SK-N-SH (cell line): ENCODE results near the gene NDUFC2. TPM values are rescaled to one million over a fixed set of nuclear protein-coding genes. Genes with fewer than 3 reads are reported as not detected.

Source experiments
- CTCF ChIA-PET: fragments of 300-600, 350-600 bp; formaldehyde crosslinking; extraction: SDS; loops from one replicate; lab custom pipeline; 2021; lab: Yijun Ruan, JAX
- POLR2A ChIA-PET: fragments of 350-600 bp; sonication (Branson Sonifier 250); formaldehyde crosslinking; extraction: SDS; loops from one replicate; lab custom pipeline; 2020; ENCODE audit warnings: antibody characterized with exemption, inconsistent platforms; lab: Yijun Ruan, JAX
- DNase-seq: peaks from one replicate; pipeline ENCODE4 v3.0.0; 2012
- H2AFZ ChIP-seq: fragments of 200-600 bp; sonication (generic); 2 replicates; pipeline ENCODE4 v1.8.1; 2016; ENCODE audit warnings: antibody characterized with exemption, mild to moderate bottlenecking, low read depth
- H3F3A ChIP-seq: fragments of 200-600 bp; sonication (generic); replicated peaks from 2 replicates; pipeline ENCODE3; 2016; ENCODE audit warnings: antibody characterized with exemption, mild to moderate bottlenecking; ENCODE audit not compliant: insufficient read depth
- H3K27ac ChIP-seq, 2 experiments: fragments of 200-500 bp in 1 of 2; fragments of 200-600 bp in 1 of 2; sonication (Bioruptor generic) in 1 of 2; sonication (generic), shearing (Covaris generic) in 1 of 2; 2 replicates each; pipeline versions ENCODE4 v1.5.1 to v1.6.1; 2014 to 2016; ENCODE audit warnings: low read depth in 2 of 2, inconsistent platforms in 1 of 2, low read length in 1 of 2, mild to moderate bottlenecking in 1 of 2, mixed read lengths in 1 of 2
- H3K27me3 ChIP-seq: fragments of 200-600 bp; sonication (generic), shearing (Covaris generic); 2 replicates; pipeline ENCODE4 v1.6.1; 2016; ENCODE audit warnings: mixed run types; ENCODE audit not compliant: insufficient read depth
- H3K36me3 ChIP-seq, 2 experiments: fragments of 200-500 bp in 1 of 2; fragments of 200-600 bp in 1 of 2; sonication (Bioruptor generic) in 1 of 2; sonication (generic) in 1 of 2; replicated peaks in 1 of 2; 2 replicates each; pipeline versions ENCODE3 to v1.5.1; 2014 to 2016; ENCODE audit warnings: low read length in 1 of 2, mild to moderate bottlenecking in 1 of 2; ENCODE audit not compliant: insufficient read depth in 2 of 2, control insufficient read depth in 1 of 2
- H3K4me1 ChIP-seq, 2 experiments: fragments of 200-500 bp in 1 of 2; fragments of 200-600 bp in 1 of 2; sonication (Bioruptor generic) in 1 of 2; sonication (generic), shearing (Covaris generic) in 1 of 2; 2 replicates each; pipeline versions ENCODE4 v1.5.1 to v1.6.1; 2014 to 2016; ENCODE audit warnings: low read depth in 1 of 2, low read length in 1 of 2, mixed run types in 1 of 2; ENCODE audit not compliant: insufficient read depth in 2 of 2, control insufficient read depth in 1 of 2
- H3K4me2 ChIP-seq: fragments of 200-600 bp; sonication (generic), shearing (Covaris generic); 2 replicates; pipeline ENCODE4 v1.6.1; 2017; ENCODE audit warnings: mixed run types
- H3K4me3 ChIP-seq, 2 experiments: fragments of 200-500 bp in 1 of 2; fragments of 200-600 bp in 1 of 2; sonication (Bioruptor generic) in 1 of 2; sonication (generic), shearing (Covaris generic) in 1 of 2; 2 replicates each; pipeline versions ENCODE4 v1.5.1 to v1.8.1; 2014 to 2016; ENCODE audit warnings: low read depth in 2 of 2, inconsistent platforms in 1 of 2, low read length in 1 of 2, mild to moderate bottlenecking in 1 of 2, mixed read lengths in 1 of 2, moderate library complexity in 1 of 2
- H3K79me2 ChIP-seq: fragments of 200-600 bp; sonication (generic); 2 replicates; pipeline ENCODE4 v1.8.1; 2017; ENCODE audit warnings: mild to moderate bottlenecking; ENCODE audit not compliant: insufficient read depth
- H3K9ac ChIP-seq: fragments of 200-600 bp; sonication (generic); 2 replicates; pipeline ENCODE4 v1.6.1; 2017; ENCODE audit warnings: mixed run types
- H3K9me2 ChIP-seq: fragments of 200-600 bp; sonication (generic); 2 replicates; pipeline ENCODE4 v1.6.1; 2017; ENCODE audit warnings: mixed run types
- H3K9me3 ChIP-seq: fragments of 200-600 bp; sonication (generic); 2 replicates; pipeline ENCODE4 v1.6.1; 2017; ENCODE audit warnings: mixed run types, mild to moderate bottlenecking, moderate library complexity
- H4K20me1 ChIP-seq: fragments of 200-600 bp; sonication (generic); 2 replicates; pipeline ENCODE4 v1.6.1; 2017; ENCODE audit warnings: mild to moderate bottlenecking, mixed run types; ENCODE audit not compliant: insufficient read depth
- CTCF ChIP-seq: fragments of 200-600 bp; sonication (generic); IDR thresholded peaks from 2 replicates; pipeline ENCODE4 v1.6.1; 2017; ENCODE audit warnings: antibody characterized with exemption, mild to moderate bottlenecking, moderate library complexity
- EP300 ChIP-seq, 2 experiments: IDR thresholded peaks; 2 replicates each; pipeline versions ENCODE4 v1.4.0 to v1.6.1; 2012; ENCODE audit warnings: borderline replicate concordance in 1 of 2, low read depth in 1 of 2, low read length in 1 of 2
- FOSL2 ChIP-seq: IDR thresholded peaks from 2 replicates; pipeline ENCODE4 v1.4.0; 2012; ENCODE audit warnings: low read depth, mild to moderate bottlenecking, moderate library complexity, borderline replicate concordance
- FOXJ3 ChIP-seq: sonication (generic); formaldehyde crosslinking; IDR thresholded peaks from 2 replicates; pipeline ENCODE4 v1.5.1; 2020; ENCODE audit warnings: mild to moderate bottlenecking, missing genetic modification reagents
- FOXM1 ChIP-seq: IDR thresholded peaks from 2 replicates; pipeline ENCODE4 v1.4.0; 2012; ENCODE audit warnings: low read depth, mild to moderate bottlenecking
- IRF3 ChIP-seq: fragments of 150-350 bp; IDR thresholded peaks from 2 replicates; pipeline ENCODE4 v1.6.1; 2016; ENCODE audit warnings: mild to moderate bottlenecking, low read depth, low read length
- MXI1 ChIP-seq: IDR thresholded peaks from 2 replicates; pipeline ENCODE4 v1.6.1; 2012; ENCODE audit warnings: mild to moderate bottlenecking, low read depth, low read length, improper control_type of control experiment
- NFIC ChIP-seq: IDR thresholded peaks from 2 replicates; pipeline ENCODE4 v1.4.0; 2012; ENCODE audit warnings: borderline replicate concordance
- NRF1 ChIP-seq: IDR thresholded peaks from 2 replicates; pipeline ENCODE4 v1.6.1; 2012; ENCODE audit warnings: low read depth, mild to moderate bottlenecking, low read length
- PBX3 ChIP-seq: IDR thresholded peaks from 2 replicates; pipeline ENCODE4; 2012
- POLR2AphosphoS5 ChIP-seq: IDR thresholded peaks from 2 replicates; pipeline ENCODE4 v1.6.1; 2012; ENCODE audit warnings: low read depth, low read length
- RFX5 ChIP-seq: IDR thresholded peaks from 2 replicates; pipeline ENCODE4 v1.6.1; 2012; ENCODE audit warnings: mild to moderate bottlenecking, improper control_type of control experiment, low read length
- SIN3A ChIP-seq: IDR thresholded peaks from 2 replicates; pipeline ENCODE4 v1.6.1; 2012; ENCODE audit warnings: low read depth, mild to moderate bottlenecking, low read length, moderate library complexity, borderline replicate concordance
- TCF12 ChIP-seq: IDR thresholded peaks from 2 replicates; pipeline ENCODE4 v1.4.0; 2012
- YY1 ChIP-seq: IDR thresholded peaks from 2 replicates; pipeline ENCODE4 v1.4.0; 2012; ENCODE audit warnings: low read depth, mild to moderate bottlenecking
- WGBS: methylation state at CpG from one replicate; pipeline ENCODE4 v1.1.6; 2017; ENCODE audit warnings: low lambda C conversion rate; 5-methylcytosine and 5-hydroxymethylcytosine counted together
- polyA plus RNA-seq, 3 experiments: library from polyadenylated mRNA; depleted of rRNA; stranded (reverse); fragments of >200 nt; gene quantifications; 2 replicates each; pipeline ENCODE4 v1.2.3, GENCODE V29; 2012
- TF ChIP-seq, protein P1 (sequence below): IDR thresholded peaks from 2 replicates; pipeline ENCODE4 v1.6.1; 2012; ENCODE audit warnings: mild to moderate bottlenecking, low read depth, low read length, moderate library complexity

Gene NDUFC2
- polyA plus RNA-seq, 1 of the 3 experiments (the other 2 are of a cell fraction), result 235 TPM

DNA sequence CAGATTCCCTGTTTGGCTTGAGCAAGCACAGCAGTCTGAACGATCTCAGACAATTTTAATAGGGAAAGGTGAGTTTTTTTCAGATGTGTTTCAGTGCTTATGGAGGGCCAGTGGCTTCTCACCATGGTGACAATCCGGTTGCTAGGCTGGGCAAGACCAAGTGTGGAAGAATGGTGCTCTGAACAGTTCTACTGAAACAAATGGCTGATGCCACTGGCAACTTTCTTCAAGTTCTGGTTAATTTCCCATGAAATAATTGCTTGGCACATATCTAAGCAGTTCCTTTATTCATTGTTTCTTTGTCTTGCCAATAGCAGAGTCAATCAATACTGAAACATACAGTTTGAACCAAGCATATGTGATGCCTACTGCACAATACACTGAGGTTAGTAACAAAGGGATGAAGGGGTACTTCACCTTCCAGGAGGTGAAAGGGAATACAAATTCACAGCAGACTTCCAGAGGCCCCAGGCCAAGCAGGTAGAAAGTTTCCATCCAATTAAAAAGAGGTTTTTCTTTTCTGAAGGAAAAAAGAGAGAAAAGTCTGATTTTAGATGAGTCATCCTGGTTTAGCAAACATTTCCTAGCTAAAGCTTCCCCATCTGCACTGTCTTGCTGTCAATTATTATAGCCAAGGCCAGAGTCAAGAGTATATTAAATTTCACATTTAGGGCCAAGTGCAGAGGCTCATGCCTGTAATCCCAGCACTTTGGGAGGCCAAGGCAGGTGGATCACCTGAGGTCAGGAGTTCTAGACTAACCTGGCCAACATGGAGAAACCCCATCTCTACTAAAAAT, 21.2 kb upstream of the NDUFC2 start:
- Histone ChIP-seq H3K4me3 (no peak overlapping the region), H3K9ac (no peak overlapping the region), H3K4me2 (no peak overlapping the region; the same call in 1 of the 2 replicates), H3K9me3 (no peaks in the 10 kb centered on the region), H3K27me3 (no peaks in the 10 kb centered on the region), H3K79me2 (no peaks in the 10 kb centered on the region), H4K20me1 (no peaks in the 10 kb centered on the region), H3K27ac (peak overlapping the region; percentile 54 to 55), H3K4me1 (0 out of 4 replicates have a peak, but pooled peaks cover 0 to 8% of the 10 kb centered on the region in 2 experiments), H3F3A (peaks cover 22% of the 10 kb centered on the region), H3K36me3 (peaks cover 32 to 53% of the 10 kb centered on the region in 2 experiments), H3K9me2 (no peaks in the 10 kb centered on the region), H2AFZ (no peak overlapping the region)
- TF ChIP-seq PBX3, result peak; percentile 41; the same call in 1 of the 2 replicates
- 0 out of 2 replicates have a peak, but pooled peaks have one; percentile 5 for TF ChIP-seq TCF12
- TF ChIP-seq EP300 (IDR thresholded peaks at IDR 0.05; ENCODE audit: borderline replicate concordance in 1 of 2, low read depth in 1 of 2, low read length in 1 of 2), result no peak
- TF ChIP-seq CTCF, result no peak
- TF ChIP-seq FOSL2, result peak; percentile 45; the same call in 1 of the 2 replicates
- no peak for TF ChIP-seq YY1
- ChIA-PET CTCF (no interaction called here), POLR2A (no interaction called here)
- DNase-seq, result no peak
- WGBS, result 72% methylated on average over 2 of the region's 2 CpGs

GRCh38 chr11:78100261-78100660, 20.6 kb upstream of the NDUFC2 start:
- Histone ChIP-seq H3K4me3 (no peak overlapping the region), H3K9ac (no peak overlapping the region), H3K36me3 (peaks cover 32 to 54% of the 10 kb centered on the region in 2 experiments), H4K20me1 (no peaks in the 10 kb centered on the region), H2AFZ (no peak overlapping the region), H3K4me1 (0 out of 4 replicates have a peak, but pooled peaks cover 0 to 8% of the 10 kb centered on the region in 2 experiments), H3K9me3 (no peaks in the 10 kb centered on the region), H3F3A (peaks cover 22% of the 10 kb centered on the region), H3K27ac (peak overlapping the region; percentile 1 to 55; a peak in 1 of 4 replicates), H3K27me3 (no peaks in the 10 kb centered on the region), H3K4me2 (no peak overlapping the region), H3K79me2 (no peaks in the 10 kb centered on the region), H3K9me2 (no peaks in the 10 kb centered on the region)
- DNase-seq, result no peak
- POLR2A ChIA-PET, result no interaction called here
- 74% methylated on average over 5 of the region's 5 CpGs for WGBS
- CTCF ChIA-PET, result no interaction called here
- TF ChIP-seq FOXJ3 (CRISPR knock-in tag), result no peak
- TF ChIP-seq NFIC, result no peak
- no peak for TF ChIP-seq NRF1
- TF ChIP-seq, protein P1, sequence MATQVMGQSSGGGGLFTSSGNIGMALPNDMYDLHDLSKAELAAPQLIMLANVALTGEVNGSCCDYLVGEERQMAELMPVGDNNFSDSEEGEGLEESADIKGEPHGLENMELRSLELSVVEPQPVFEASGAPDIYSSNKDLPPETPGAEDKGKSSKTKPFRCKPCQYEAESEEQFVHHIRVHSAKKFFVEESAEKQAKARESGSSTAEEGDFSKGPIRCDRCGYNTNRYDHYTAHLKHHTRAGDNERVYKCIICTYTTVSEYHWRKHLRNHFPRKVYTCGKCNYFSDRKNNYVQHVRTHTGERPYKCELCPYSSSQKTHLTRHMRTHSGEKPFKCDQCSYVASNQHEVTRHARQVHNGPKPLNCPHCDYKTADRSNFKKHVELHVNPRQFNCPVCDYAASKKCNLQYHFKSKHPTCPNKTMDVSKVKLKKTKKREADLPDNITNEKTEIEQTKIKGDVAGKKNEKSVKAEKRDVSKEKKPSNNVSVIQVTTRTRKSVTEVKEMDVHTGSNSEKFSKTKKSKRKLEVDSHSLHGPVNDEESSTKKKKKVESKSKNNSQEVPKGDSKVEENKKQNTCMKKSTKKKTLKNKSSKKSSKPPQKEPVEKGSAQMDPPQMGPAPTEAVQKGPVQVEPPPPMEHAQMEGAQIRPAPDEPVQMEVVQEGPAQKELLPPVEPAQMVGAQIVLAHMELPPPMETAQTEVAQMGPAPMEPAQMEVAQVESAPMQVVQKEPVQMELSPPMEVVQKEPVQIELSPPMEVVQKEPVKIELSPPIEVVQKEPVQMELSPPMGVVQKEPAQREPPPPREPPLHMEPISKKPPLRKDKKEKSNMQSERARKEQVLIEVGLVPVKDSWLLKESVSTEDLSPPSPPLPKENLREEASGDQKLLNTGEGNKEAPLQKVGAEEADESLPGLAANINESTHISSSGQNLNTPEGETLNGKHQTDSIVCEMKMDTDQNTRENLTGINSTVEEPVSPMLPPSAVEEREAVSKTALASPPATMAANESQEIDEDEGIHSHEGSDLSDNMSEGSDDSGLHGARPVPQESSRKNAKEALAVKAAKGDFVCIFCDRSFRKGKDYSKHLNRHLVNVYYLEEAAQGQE, result no peak
- TF ChIP-seq TCF12, result no peak
- TF ChIP-seq EP300 (IDR thresholded peaks at IDR 0.05; ENCODE audit: borderline replicate concordance in 1 of 2, low read depth in 1 of 2, low read length in 1 of 2), result no peak
- TF ChIP-seq PBX3, result no peak
- TF ChIP-seq IRF3, result no peak
- TF ChIP-seq FOSL2, result no peak
- TF ChIP-seq POLR2AphosphoS5, result no peak
- TF ChIP-seq RFX5, result no peak
- no peak for TF ChIP-seq SIN3A
- TF ChIP-seq FOXM1, result no peak
- TF ChIP-seq MXI1, result no peak
